IMR-90 (cell line): ENCODE measurements around the gene LRPAP1. TPM values are rescaled to one million over a fixed set of nuclear protein-coding genes. Genes with fewer than 3 reads are reported as not detected.
"Not testable (repeated sequence)": the region's sequence is repeated elsewhere in the genome, so short reads cannot be mapped to it uniquely, and the experiment has no call there.

Experiments
- ATAC-seq: fragments of 200-7000 bp; cut with Tn5 transposase; 2 replicates; pipeline ENCODE4 v1.9.1; 2020; ENCODE audit warnings: low read depth, mild to moderate bottlenecking, moderate library complexity
- BruUV-seq: library from RNA; stranded (reverse); fragments of 400-500 nt; replicated peaks from 2 replicates; lab custom pipeline; 2021; lab: Mats Ljungman, UMichigan
- CTCF ChIA-PET: fragments of 300-600 bp; formaldehyde crosslinking; extraction: SDS; loops from one replicate; lab custom pipeline; 2021; ENCODE audit warnings: antibody characterized with exemption; lab: Yijun Ruan, JAX
- POLR2A ChIA-PET: fragments of 300-600 bp; sonication (Branson Sonifier 250); formaldehyde crosslinking; loops from one replicate; lab custom pipeline; 2022; ENCODE audit warnings: antibody characterized with exemption; ENCODE audit not compliant: unreplicated experiment; lab: Charles Lee
- DNase-seq: peaks from one replicate; pipeline ENCODE4 v3.0.0; 2013
- H2AFZ ChIP-seq: replicated peaks from 2 replicates; pipeline ENCODE3; 2013; ENCODE audit warnings: low read length, mild to moderate bottlenecking; ENCODE audit not compliant: poor library complexity
- H2AK5ac ChIP-seq: 2 replicates; pipeline ENCODE4 v1.6.1; 2013; ENCODE audit warnings: low read depth, low read length, inconsistent platforms
- H2AK9ac ChIP-seq: replicated peaks from 2 replicates; pipeline ENCODE3; 2013; ENCODE audit warnings: mild to moderate bottlenecking, low read depth, low read length, moderate library complexity; ENCODE audit not compliant: poor library complexity
- H2BK120ac ChIP-seq: 2 replicates; pipeline ENCODE4 v1.6.1; 2013; ENCODE audit warnings: low read depth, low read length, inconsistent platforms
- H2BK15ac ChIP-seq: 3 replicates; pipeline ENCODE4 v1.6.1; 2013; ENCODE audit warnings: low read depth, low read length, inconsistent platforms
- H2BK20ac ChIP-seq: 2 replicates; pipeline ENCODE4 v1.6.1; 2013; ENCODE audit warnings: low read depth, mild to moderate bottlenecking, inconsistent platforms, low read length, moderate library complexity
- H2BK5ac ChIP-seq: 2 replicates; pipeline ENCODE4 v1.6.1; 2013; ENCODE audit warnings: mild to moderate bottlenecking, low read depth, low read length, inconsistent platforms; ENCODE audit not compliant: poor library complexity, severe bottlenecking
- H3K14ac ChIP-seq: replicated peaks from 2 replicates; pipeline ENCODE4 v1.6.1; 2013; ENCODE audit warnings: low read depth, low read length, inconsistent platforms
- H3K18ac ChIP-seq: 2 replicates; pipeline ENCODE4 v1.6.1; 2013; ENCODE audit warnings: low read depth, low read length, control low read depth
- H3K23ac ChIP-seq: 2 replicates; pipeline ENCODE4 v1.6.1; 2013; ENCODE audit warnings: low read depth, low read length, inconsistent platforms
- H3K27ac ChIP-seq: 2 replicates; pipeline ENCODE4 v1.5.1; 2013; ENCODE audit warnings: mild to moderate bottlenecking, control low read depth, low read length; ENCODE audit not compliant: insufficient read depth
- H3K27me3 ChIP-seq: 2 replicates; pipeline ENCODE4 v1.6.1; 2013; ENCODE audit warnings: low read length; ENCODE audit not compliant: control insufficient read depth, insufficient read depth
- H3K36me3 ChIP-seq: 2 replicates; pipeline ENCODE4 v1.6.1; 2013; ENCODE audit warnings: low read length, mixed read lengths; ENCODE audit not compliant: control insufficient read depth, insufficient read depth
- H3K4ac ChIP-seq: 2 replicates; pipeline ENCODE4 v1.6.1; 2013; ENCODE audit warnings: low read depth, low read length, inconsistent platforms
- H3K4me1 ChIP-seq: 2 replicates; pipeline ENCODE4 v1.6.1; 2013; ENCODE audit warnings: low read length, mixed read lengths; ENCODE audit not compliant: control insufficient read depth, insufficient read depth
- H3K4me2 ChIP-seq: 2 replicates; pipeline ENCODE4 v1.6.1; 2013; ENCODE audit warnings: low read depth, mild to moderate bottlenecking, control low read depth, low read length, moderate library complexity
- H3K4me3 ChIP-seq: 2 replicates; pipeline ENCODE4 v1.5.1; 2013; ENCODE audit warnings: low read depth, mild to moderate bottlenecking, control low read depth, low read length, moderate library complexity; ENCODE audit not compliant: insufficient read depth
- H3K56ac ChIP-seq: 2 replicates; pipeline ENCODE4 v1.6.1; 2013; ENCODE audit warnings: low read length, inconsistent platforms; ENCODE audit not compliant: insufficient read depth; ENCODE audit errors: extremely low read depth
- H3K79me1 ChIP-seq, 2 experiments: 2 replicates each; pipeline ENCODE4 v1.6.1; 2013; ENCODE audit warnings: low read length in 2 of 2, inconsistent platforms in 1 of 2, low read depth in 1 of 2
- H3K9ac ChIP-seq: 2 replicates; pipeline ENCODE4 v1.6.1; 2013; ENCODE audit warnings: low read depth, low read length, control low read depth
- H3K9me1 ChIP-seq: 2 replicates; pipeline ENCODE4 v1.6.1; 2013; ENCODE audit warnings: low read length, inconsistent platforms; ENCODE audit not compliant: insufficient read depth
- H3K9me3 ChIP-seq: 2 replicates; pipeline ENCODE4 v1.6.1; 2013; ENCODE audit warnings: low read length; ENCODE audit not compliant: control insufficient read depth, insufficient read depth
- H4K20me1 ChIP-seq: 2 replicates; pipeline ENCODE4 v1.6.1; 2013; ENCODE audit warnings: low read length, inconsistent platforms; ENCODE audit not compliant: insufficient read depth
- H4K5ac ChIP-seq: 2 replicates; pipeline ENCODE4 v1.6.1; 2013; ENCODE audit warnings: mild to moderate bottlenecking, low read depth, low read length, control low read depth
- H4K8ac ChIP-seq, 2 experiments: 2 replicates each; pipeline ENCODE4 v1.6.1; 2013; ENCODE audit warnings: low read depth in 2 of 2, low read length in 2 of 2, control low read depth in 1 of 2, inconsistent platforms in 1 of 2
- H4K91ac ChIP-seq: 2 replicates; pipeline ENCODE4 v1.6.1; 2013; ENCODE audit warnings: low read depth, low read length, inconsistent platforms; ENCODE audit not compliant: insufficient read depth
- WGBS, 2 experiments: methylation state at CpG; one replicate each; pipeline versions ENCODE4 v1.1.5 to v1.1.7; 2013; ENCODE audit warnings: missing lambda C conversion rate in 2 of 2; ENCODE audit not compliant: insufficient read length in 1 of 2; ENCODE audit errors: extremely low coverage in 2 of 2; 5-methylcytosine and 5-hydroxymethylcytosine counted together
- dilution Hi-C: fragments of 300-500 bp; cut with HindIII; formaldehyde crosslinking; loops from one replicate; pipeline ENCODE4 v1.14.3; 2018; ENCODE audit warnings: low sequenced_read_pairs; ENCODE audit not compliant: unreplicated experiment
- in situ Hi-C: fragments of 300-500 bp; cut with MboI; formaldehyde crosslinking; loops from 3 replicates; pipeline ENCODE4 v1.14.3; 2019; ENCODE audit warnings: low sequenced_read_pairs, inconsistent platforms, mixed read lengths
- intact Hi-C: fragments of 100-400 bp; cut with micrococcal nuclease; formaldehyde crosslinking; loops from 2 replicates; pipeline ENCODE4 v1.10.0; 2022
- polyA plus RNA-seq, 3 experiments: library from polyadenylated mRNA; depleted of rRNA; stranded (reverse); fragments of >200 nt; gene quantifications; 2 replicates each; pipeline ENCODE4 v1.2.3, GENCODE V29; 2012; ENCODE audit warnings: low replicate concordance in 1 of 3
- total RNA-seq: library from RNA; depleted of rRNA; stranded (reverse); fragments of >200 nt; gene quantifications from 2 replicates; pipeline ENCODE4 v1.2.3, GENCODE V29; 2012

LRPAP1 gene
- total and polyA plus RNA-seq, 2 of the 4 experiments (the other 2 are of a cell fraction) = 135 to 175 TPM

DNA sequence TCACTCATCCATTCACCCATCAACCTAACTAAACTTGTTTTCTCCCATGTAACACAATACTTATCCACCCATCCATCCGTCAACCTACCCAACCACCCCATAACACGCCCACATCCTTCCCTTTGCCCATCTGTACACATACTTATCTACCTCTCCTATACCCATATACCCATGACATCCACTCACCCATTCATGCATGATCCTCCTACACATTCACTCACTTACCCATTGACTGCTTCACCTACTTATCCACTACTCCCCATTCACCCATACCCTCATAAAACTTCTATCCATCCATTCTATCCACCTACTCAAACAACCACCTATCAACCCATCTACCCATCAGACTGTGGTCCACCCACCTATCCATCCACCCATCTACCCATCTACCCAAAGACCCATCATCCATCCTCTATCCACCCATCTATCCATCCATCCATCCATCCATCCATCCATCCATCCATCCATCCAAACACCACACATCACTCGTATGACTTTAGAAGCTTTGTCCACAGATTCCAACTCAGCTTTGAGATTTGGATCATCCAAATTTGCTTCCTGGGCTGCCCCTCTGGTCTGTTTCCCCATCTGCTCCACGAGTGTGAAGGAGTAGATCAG, 46.4 kb upstream of the LRPAP1 start:
- H2BK20ac ChIP-seq, H3K14ac ChIP-seq, H3K4me2 ChIP-seq, H3K18ac ChIP-seq, H2BK5ac ChIP-seq, H3K9me3 ChIP-seq, H3K4ac ChIP-seq, H2AK9ac ChIP-seq, H3K36me3 ChIP-seq, H4K8ac ChIP-seq, H3K9ac ChIP-seq, H2AK5ac ChIP-seq, H3K4me3 ChIP-seq, H3K4me1 ChIP-seq, intact Hi-C loops, CTCF ChIA-PET, H3K56ac ChIP-seq, H4K91ac ChIP-seq, H3K27ac ChIP-seq, H3K23ac ChIP-seq, H3K79me1 ChIP-seq, DNase-seq, H2BK120ac ChIP-seq, H2BK15ac ChIP-seq, H3K27me3 ChIP-seq, H3K9me1 ChIP-seq, BruUV-seq, H2AFZ ChIP-seq, dilution Hi-C loops, H4K5ac ChIP-seq, POLR2A ChIA-PET, H4K20me1 ChIP-seq, in situ Hi-C loops, ATAC-seq: not testable (repeated sequence)
- no CpG with 5 or more reads among the region's 4 CpGs for WGBS, 2 experiments

DNA sequence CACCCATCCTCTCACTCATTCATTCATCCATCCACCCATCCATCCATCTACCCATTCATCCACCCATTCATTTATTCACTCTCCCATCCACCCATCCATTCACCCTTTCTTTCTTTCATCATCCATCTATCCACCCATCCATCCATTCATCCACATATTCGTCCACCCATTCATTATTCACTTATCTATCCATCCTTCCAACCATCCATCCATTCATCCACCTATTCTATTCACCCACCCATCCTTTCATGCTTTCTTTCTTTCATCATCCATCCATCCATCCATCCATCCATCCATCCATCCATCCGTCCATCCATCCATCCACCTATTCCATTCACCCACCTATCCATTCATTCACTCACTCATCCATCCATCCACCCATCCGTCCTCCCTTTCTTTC, 45.8 kb upstream of the LRPAP1 start:
- CTCF ChIA-PET = not testable (repeated sequence)

More for the DNA sequence above, 45.8 kb upstream of the LRPAP1 start:
- H3K79me1 ChIP-seq, H3K4me1 ChIP-seq, H3K14ac ChIP-seq, H3K23ac ChIP-seq, ATAC-seq, H2AFZ ChIP-seq, H3K4ac ChIP-seq, dilution Hi-C loops, H3K27ac ChIP-seq, intact Hi-C loops, POLR2A ChIA-PET, H2BK120ac ChIP-seq, H4K8ac ChIP-seq, H3K36me3 ChIP-seq, H2BK5ac ChIP-seq, BruUV-seq, H3K4me3 ChIP-seq, H2AK5ac ChIP-seq, H3K56ac ChIP-seq, H2BK20ac ChIP-seq, in situ Hi-C loops, H3K9me3 ChIP-seq, H3K9me1 ChIP-seq, H3K9ac ChIP-seq, H4K5ac ChIP-seq, H2AK9ac ChIP-seq, DNase-seq, H4K91ac ChIP-seq, H4K20me1 ChIP-seq, H3K18ac ChIP-seq, H2BK15ac ChIP-seq, H3K4me2 ChIP-seq, H3K27me3 ChIP-seq: not testable (repeated sequence)
- WGBS, 2 experiments = 37 to 100% methylated on average over 2 of the region's 3 CpGs
